ENCODE measurements around the gene PHF10.

DNA sequence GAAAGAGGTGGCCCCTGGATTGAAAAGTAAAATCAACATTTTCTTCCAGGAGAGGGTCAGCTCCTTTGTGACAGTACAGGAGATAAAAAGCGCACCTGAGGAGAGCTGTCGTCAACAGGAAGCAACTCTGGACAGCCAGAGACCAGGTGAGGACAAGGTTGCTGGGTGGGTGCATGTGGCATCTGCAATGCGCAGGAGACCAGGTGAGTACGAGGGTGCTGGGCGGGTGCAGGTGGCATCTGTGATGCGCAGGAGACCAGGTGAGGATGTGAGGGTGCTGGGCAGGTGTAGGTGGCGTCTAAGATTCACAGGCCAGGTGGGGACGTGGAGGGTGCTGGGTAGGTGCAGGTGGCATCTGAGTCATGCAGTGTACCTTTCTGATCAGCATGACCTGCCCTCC is 60.8 kb downstream of the PHF10 start:
- TF ChIP-seq, protein P1, sequence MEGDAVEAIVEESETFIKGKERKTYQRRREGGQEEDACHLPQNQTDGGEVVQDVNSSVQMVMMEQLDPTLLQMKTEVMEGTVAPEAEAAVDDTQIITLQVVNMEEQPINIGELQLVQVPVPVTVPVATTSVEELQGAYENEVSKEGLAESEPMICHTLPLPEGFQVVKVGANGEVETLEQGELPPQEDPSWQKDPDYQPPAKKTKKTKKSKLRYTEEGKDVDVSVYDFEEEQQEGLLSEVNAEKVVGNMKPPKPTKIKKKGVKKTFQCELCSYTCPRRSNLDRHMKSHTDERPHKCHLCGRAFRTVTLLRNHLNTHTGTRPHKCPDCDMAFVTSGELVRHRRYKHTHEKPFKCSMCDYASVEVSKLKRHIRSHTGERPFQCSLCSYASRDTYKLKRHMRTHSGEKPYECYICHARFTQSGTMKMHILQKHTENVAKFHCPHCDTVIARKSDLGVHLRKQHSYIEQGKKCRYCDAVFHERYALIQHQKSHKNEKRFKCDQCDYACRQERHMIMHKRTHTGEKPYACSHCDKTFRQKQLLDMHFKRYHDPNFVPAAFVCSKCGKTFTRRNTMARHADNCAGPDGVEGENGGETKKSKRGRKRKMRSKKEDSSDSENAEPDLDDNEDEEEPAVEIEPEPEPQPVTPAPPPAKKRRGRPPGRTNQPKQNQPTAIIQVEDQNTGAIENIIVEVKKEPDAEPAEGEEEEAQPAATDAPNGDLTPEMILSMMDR (conservative IDR thresholded peaks at IDR 0.05): no peak
- TF ChIP-seq ZFX (IDR thresholded peaks at IDR 0.05): no peak
